Activated T-helper 9 cell treated with anti-CD3 and anti-CD28 coated beads, Interleukin-2, amount 50 U/mL, for 16 hours (primary cell): ENCODE data around the gene OAT.
A peak's percentile ranks its signal among the peaks of the same experiment; 100 is the strongest.
"Not testable (repeated sequence)": the region's sequence is repeated elsewhere in the genome, so short reads cannot be mapped to it uniquely, and the experiment has no call there.

ENCODE experiments used
- DNase-seq: peaks from one replicate; pipeline ENCODE4 v3.0.0-alpha.2; 2020; ENCODE audit warnings: low read depth

OAT gene

GRCh38 chr10:124447751-124448466, 29.2 kb upstream of the OAT start:
- no peak for DNase-seq

- no peak for DNase-seq
These were observed 28.4 kb upstream of the OAT start for GRCh38 chr10:124446830-124447750.

GRCh38 chr10:124441694-124442093, 23.0 kb upstream of the OAT start:
- DNase-seq, result not testable (repeated sequence)

GRCh38 chr10:124436191-124436638, 17.5 kb upstream of the OAT start:
- no peak for DNase-seq

GRCh38 chr10:124435683-124436082, 17.0 kb upstream of the OAT start:
- not testable (repeated sequence) for DNase-seq

- no peak for DNase-seq
These were observed 14.7 kb upstream of the OAT start for GRCh38 chr10:124433461-124433860.

- DNase-seq, result no peak
These were observed 11.4 kb upstream of the OAT start for GRCh38 chr10:124430077-124430476.

- DNase-seq, result no peak
These were observed 10.9 kb upstream of the OAT start for GRCh38 chr10:124429576-124429975.

GRCh38 chr10:124428207-124428777, 9.6 kb upstream of the OAT start:
- DNase-seq, result no peak

GRCh38 chr10:124425227-124425962, 6.7 kb upstream of the OAT start:
- no peak for DNase-seq

- DNase-seq, result no peak
These were observed 5.1 kb upstream of the OAT start for GRCh38 chr10:124423813-124424212.

- no peak for DNase-seq
These were observed 4.0 kb upstream of the OAT start for GRCh38 chr10:124422742-124423141.

GRCh38 chr10:124420254-124420653, 1.5 kb upstream of the OAT start:
- no peak for DNase-seq

GRCh38 chr10:124419635-124420034, 912 bp upstream of the OAT start:
- no peak for DNase-seq

GRCh38 chr10:124417895-124418725, 613 bp downstream of the OAT start:
- peak; percentile 26 for DNase-seq

- DNase-seq, result no peak
These were observed 2.0 kb downstream of the OAT start for GRCh38 chr10:124416733-124417132.

GRCh38 chr10:124415210-124415609, 3.5 kb downstream of the OAT start:
- no peak for DNase-seq

GRCh38 chr10:124414076-124414475, 4.6 kb downstream of the OAT start:
- DNase-seq, result no peak

- no peak for DNase-seq
These were observed 9.0 kb downstream of the OAT start for GRCh38 chr10:124409696-124410095.

- DNase-seq, result no peak
These were observed 10.4 kb downstream of the OAT start for GRCh38 chr10:124408357-124408756.

GRCh38 chr10:124407456-124407855, 11.3 kb downstream of the OAT start:
- DNase-seq, result no peak
